DND-41 (cell line): ENCODE measurements around the gene CACNB2.

ENCODE experiments used
- ATAC-seq: fragments of 200-7000 bp; cut with Tn5 transposase; 3 replicates; pipeline ENCODE4 v1.9.1; 2021; ENCODE audit warnings: low read depth; ENCODE audit not compliant: insufficient read depth
- DNase-seq: peaks from one replicate; pipeline ENCODE4 v3.0.0-alpha.2; 2020
- H2AFZ ChIP-seq: 2 replicates; pipeline ENCODE4 v1.6.0; 2012; ENCODE audit warnings: low read depth, low read length
- H3K27ac ChIP-seq: 2 replicates; pipeline ENCODE4 v1.5.1; 2012; ENCODE audit warnings: low read length, inconsistent platforms
- H3K27me3 ChIP-seq: fragments of 200-600 bp; sonication (generic); 2 replicates; pipeline ENCODE4 v1.6.0; 2012; ENCODE audit warnings: low read length, mild to moderate bottlenecking, inconsistent platforms; ENCODE audit not compliant: insufficient read depth, poor library complexity
- H3K36me3 ChIP-seq: 2 replicates; pipeline ENCODE4 v1.5.1; 2012; ENCODE audit warnings: low read length, inconsistent platforms; ENCODE audit not compliant: insufficient read depth
- H3K4me1 ChIP-seq: 2 replicates; pipeline ENCODE4 v1.5.1; 2012; ENCODE audit warnings: mild to moderate bottlenecking, low read length; ENCODE audit not compliant: insufficient read depth
- H3K4me2 ChIP-seq: 2 replicates; pipeline ENCODE4 v1.6.0; 2012; ENCODE audit warnings: mild to moderate bottlenecking, moderate library complexity, low read length, inconsistent platforms; ENCODE audit not compliant: insufficient read depth
- H3K4me3 ChIP-seq, 2 experiments: fragments of 200-600 bp in 1 of 2; shearing (Covaris generic) in 1 of 2; 2 replicates each; pipeline ENCODE4 v1.5.1; 2012 to 2016; ENCODE audit warnings: inconsistent platforms in 2 of 2, low read length in 2 of 2, mild to moderate bottlenecking in 2 of 2, low read depth in 1 of 2, moderate library complexity in 1 of 2
- H3K79me2 ChIP-seq: 2 replicates; pipeline ENCODE4 v1.6.0; 2012; ENCODE audit warnings: low read length, inconsistent platforms; ENCODE audit not compliant: insufficient read depth
- H3K9ac ChIP-seq: 2 replicates; pipeline ENCODE4 v1.6.0; 2012; ENCODE audit warnings: low read depth, mild to moderate bottlenecking, inconsistent platforms, low read length, moderate library complexity
- H3K9me3 ChIP-seq: 2 replicates; pipeline ENCODE4 v1.5.1; 2012; ENCODE audit warnings: low read length, moderate library complexity, mild to moderate bottlenecking, inconsistent platforms; ENCODE audit not compliant: insufficient read depth, severe bottlenecking
- H4K20me1 ChIP-seq: 2 replicates; pipeline ENCODE4 v1.6.0; 2012; ENCODE audit warnings: low read length; ENCODE audit not compliant: insufficient read depth
- EZH2 ChIP-seq: IDR thresholded peaks from 3 replicates; pipeline ENCODE4 v1.6.1; 2012; ENCODE audit warnings: borderline replicate concordance, low read depth, mild to moderate bottlenecking, moderate library complexity, low read length, inconsistent platforms; ENCODE audit not compliant: severe bottlenecking
- TF ChIP-seq, protein P1 (sequence below): IDR thresholded peaks from 2 replicates; pipeline ENCODE4 v1.5.1; 2012; ENCODE audit warnings: borderline replicate concordance, low read length, moderate library complexity, mild to moderate bottlenecking; ENCODE audit not compliant: poor library complexity, severe bottlenecking; ENCODE audit errors: extremely low read depth

Gene CACNB2

DNA sequence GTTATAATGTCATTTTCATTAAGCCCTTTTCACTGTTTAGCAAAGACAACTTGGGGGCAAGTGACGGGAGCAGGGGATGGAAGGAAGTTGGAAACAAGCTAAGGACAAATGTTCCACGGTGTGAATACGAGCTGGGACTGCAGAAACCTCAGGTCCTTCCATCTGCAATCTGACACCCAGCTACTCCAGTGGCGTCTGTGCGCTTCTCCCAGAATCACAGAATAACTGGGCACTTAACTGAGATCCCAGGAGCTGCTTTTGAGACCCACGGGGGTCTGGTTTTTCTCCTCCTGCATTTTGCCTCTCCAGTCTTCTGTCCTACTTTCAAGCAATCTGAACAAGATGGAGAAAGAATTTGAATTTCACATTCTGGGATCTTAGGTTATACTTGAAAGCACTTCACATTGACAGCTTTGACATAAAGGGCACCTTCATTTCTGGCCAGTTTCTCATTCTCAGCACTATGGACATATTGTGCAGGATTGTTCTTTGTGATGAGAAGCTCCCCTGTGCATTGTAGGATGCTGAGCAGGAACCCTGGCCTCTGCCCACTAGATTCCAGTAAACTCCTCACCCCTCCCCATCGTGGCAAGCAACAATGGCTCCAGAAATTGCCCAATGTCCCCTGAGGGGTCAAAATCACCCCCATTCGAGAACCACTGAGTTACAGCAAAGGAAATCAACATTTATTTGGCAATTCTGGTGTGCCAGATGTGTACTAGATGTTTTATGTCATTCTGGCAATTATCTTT is 194.1 kb downstream of the CACNB2 start:
- no peak for ATAC-seq
- no peak for DNase-seq
- no peak overlapping the region for H3K4me3 ChIP-seq
- no peaks in the 10 kb centered on the region for H3K4me1 ChIP-seq
- H3K79me2 ChIP-seq, result no peaks in the 10 kb centered on the region
- H4K20me1 ChIP-seq, result no peaks in the 10 kb centered on the region
- H3K36me3 ChIP-seq, result no peaks in the 10 kb centered on the region
- H3K27ac ChIP-seq, result no peak overlapping the region
- no peak for TF ChIP-seq EZH2
- TF ChIP-seq, protein P1, sequence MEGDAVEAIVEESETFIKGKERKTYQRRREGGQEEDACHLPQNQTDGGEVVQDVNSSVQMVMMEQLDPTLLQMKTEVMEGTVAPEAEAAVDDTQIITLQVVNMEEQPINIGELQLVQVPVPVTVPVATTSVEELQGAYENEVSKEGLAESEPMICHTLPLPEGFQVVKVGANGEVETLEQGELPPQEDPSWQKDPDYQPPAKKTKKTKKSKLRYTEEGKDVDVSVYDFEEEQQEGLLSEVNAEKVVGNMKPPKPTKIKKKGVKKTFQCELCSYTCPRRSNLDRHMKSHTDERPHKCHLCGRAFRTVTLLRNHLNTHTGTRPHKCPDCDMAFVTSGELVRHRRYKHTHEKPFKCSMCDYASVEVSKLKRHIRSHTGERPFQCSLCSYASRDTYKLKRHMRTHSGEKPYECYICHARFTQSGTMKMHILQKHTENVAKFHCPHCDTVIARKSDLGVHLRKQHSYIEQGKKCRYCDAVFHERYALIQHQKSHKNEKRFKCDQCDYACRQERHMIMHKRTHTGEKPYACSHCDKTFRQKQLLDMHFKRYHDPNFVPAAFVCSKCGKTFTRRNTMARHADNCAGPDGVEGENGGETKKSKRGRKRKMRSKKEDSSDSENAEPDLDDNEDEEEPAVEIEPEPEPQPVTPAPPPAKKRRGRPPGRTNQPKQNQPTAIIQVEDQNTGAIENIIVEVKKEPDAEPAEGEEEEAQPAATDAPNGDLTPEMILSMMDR, result no peak
- H3K4me2 ChIP-seq, result no peak overlapping the region
- H2AFZ ChIP-seq, result no peak overlapping the region
- H3K27me3 ChIP-seq, result no peaks in the 10 kb centered on the region
- no peak overlapping the region for H3K9ac ChIP-seq
- H3K9me3 ChIP-seq, result no peaks in the 10 kb centered on the region

DNA sequence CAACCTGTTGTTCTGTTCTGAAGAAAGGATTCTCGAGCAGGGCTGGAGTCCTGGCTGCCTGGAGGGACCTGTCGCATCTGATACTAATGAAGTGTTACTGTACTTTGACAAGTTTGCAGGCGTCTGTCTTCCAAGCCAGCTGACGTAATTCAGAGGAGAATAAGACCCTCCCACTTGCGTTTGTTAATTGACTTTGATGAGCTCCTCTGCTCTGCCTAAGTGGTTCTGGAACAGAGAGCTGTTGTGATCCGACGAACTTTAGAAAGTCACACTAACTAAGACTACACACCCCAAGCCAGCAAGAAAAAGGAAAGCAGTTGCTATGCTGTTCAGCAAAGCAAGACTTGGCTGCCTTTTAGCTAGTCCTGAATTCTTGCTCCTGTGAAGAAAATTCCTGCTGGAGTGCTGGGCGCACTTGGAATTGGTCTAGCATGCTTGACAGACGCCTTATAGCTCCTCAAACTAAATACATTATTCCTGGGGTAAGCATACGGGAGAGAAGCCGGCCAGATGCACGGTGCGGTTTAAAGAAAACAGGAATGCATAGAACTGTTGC is 200.3 kb downstream of the CACNB2 start:
- H3K27ac ChIP-seq, result no peak overlapping the region
- no peak overlapping the region for H3K4me3 ChIP-seq

GRCh38 chr10:18341055-18341454 is 200.8 kb downstream of the CACNB2 start:
- no peak overlapping the region for H3K27ac ChIP-seq
- TF ChIP-seq, protein P1, result no peak
- no peak for TF ChIP-seq EZH2
- no peak overlapping the region for H2AFZ ChIP-seq
- no peaks in the 10 kb centered on the region for H3K27me3 ChIP-seq
- no peak overlapping the region for H3K4me3 ChIP-seq
- DNase-seq, result no peak
- H3K9ac ChIP-seq, result no peak overlapping the region
- H3K9me3 ChIP-seq, result no peaks in the 10 kb centered on the region
- no peaks in the 10 kb centered on the region for H3K79me2 ChIP-seq
- no peaks in the 10 kb centered on the region for H3K36me3 ChIP-seq
- no peak overlapping the region for H3K4me2 ChIP-seq
- ATAC-seq, result no peak
- no peaks in the 10 kb centered on the region for H3K4me1 ChIP-seq
- no peaks in the 10 kb centered on the region for H4K20me1 ChIP-seq

More for the DNA sequence above, 200.3 kb downstream of the CACNB2 start:
- ATAC-seq, result no peak
- Histone ChIP-seq H3K9me3 (no peaks in the 10 kb centered on the region), H3K27me3 (no peaks in the 10 kb centered on the region), H3K4me2 (no peak overlapping the region), H3K36me3 (no peaks in the 10 kb centered on the region), H3K9ac (no peak overlapping the region), H4K20me1 (no peaks in the 10 kb centered on the region), H2AFZ (no peak overlapping the region), H3K4me1 (no peaks in the 10 kb centered on the region), H3K79me2 (no peaks in the 10 kb centered on the region)
- no peak for DNase-seq
- TF ChIP-seq EZH2, result no peak
- TF ChIP-seq, protein P1, result no peak
